H9 (cell line): Measurements from ENCODE around the gene GRID2. TPM values are rescaled to one million over a fixed set of nuclear protein-coding genes. Genes with fewer than 3 reads are reported as not detected.

Source experiments
- DNase-seq: peaks from one replicate; pipeline ENCODE4 v3.0.0-alpha.2; 2017
- H2AFZ ChIP-seq: one replicate; pipeline ENCODE4 v1.6.1; 2013; ENCODE audit warnings: mild to moderate bottlenecking, low read length, control low read depth, moderate library complexity
- H2AK5ac ChIP-seq: 2 replicates; pipeline ENCODE4 v1.6.1; 2013; ENCODE audit warnings: low read length, control low read depth, mixed read lengths; ENCODE audit not compliant: insufficient read length
- H2BK120ac ChIP-seq: one replicate; pipeline ENCODE4 v1.6.1; 2013; ENCODE audit warnings: low read depth, mild to moderate bottlenecking, low read length, control low read depth, inconsistent platforms; ENCODE audit not compliant: poor library complexity, severe bottlenecking
- H2BK12ac ChIP-seq: 2 replicates; pipeline ENCODE4 v1.6.1; 2013; ENCODE audit warnings: low read length, control low read depth, mixed read lengths, low read depth; ENCODE audit not compliant: insufficient read length
- H2BK15ac ChIP-seq: 2 replicates; pipeline ENCODE4 v1.6.1; 2013; ENCODE audit warnings: low read depth, low read length, control low read depth
- H2BK20ac ChIP-seq: one replicate; pipeline ENCODE4 v1.6.1; 2013; ENCODE audit warnings: low read depth, mild to moderate bottlenecking, low read length, control low read depth, inconsistent platforms; ENCODE audit not compliant: poor library complexity, severe bottlenecking
- H2BK5ac ChIP-seq: 2 replicates; pipeline ENCODE4 v1.6.1; 2013; ENCODE audit warnings: low read length, control low read depth, mixed read lengths; ENCODE audit not compliant: insufficient read length
- H3K14ac ChIP-seq: 2 replicates; pipeline ENCODE4 v1.6.1; 2013; ENCODE audit warnings: low read length, control low read depth; ENCODE audit not compliant: insufficient read depth
- H3K18ac ChIP-seq: 2 replicates; pipeline ENCODE4 v1.6.1; 2013; ENCODE audit warnings: low read depth, mild to moderate bottlenecking, mixed read lengths, low read length, control low read depth; ENCODE audit not compliant: insufficient read length
- H3K23ac ChIP-seq: 2 replicates; pipeline ENCODE4 v1.6.1; 2013; ENCODE audit warnings: low read length, control low read depth, mixed read lengths, low read depth; ENCODE audit not compliant: insufficient read length
- H3K23me2 ChIP-seq: 2 replicates; pipeline ENCODE4 v1.6.1; 2013; ENCODE audit warnings: low read depth, mild to moderate bottlenecking, mixed read lengths, low read length, control low read depth; ENCODE audit not compliant: insufficient read length, poor library complexity, severe bottlenecking
- H3K27ac ChIP-seq: 2 replicates; pipeline ENCODE4 v1.5.1; 2013; ENCODE audit warnings: low read length, control low read depth, mixed read lengths, low read depth; ENCODE audit not compliant: insufficient read length
- H3K27me3 ChIP-seq: 2 replicates; pipeline ENCODE4 v1.6.1; 2013; ENCODE audit warnings: low read length, control low read depth, inconsistent platforms; ENCODE audit not compliant: insufficient read depth
- H3K4ac ChIP-seq: 2 replicates; pipeline ENCODE4 v1.6.1; 2013; ENCODE audit warnings: low read depth, mild to moderate bottlenecking, control low read depth, inconsistent platforms, low read length, moderate library complexity
- H3K4me1 ChIP-seq: 2 replicates; pipeline ENCODE4 v1.6.1; 2013; ENCODE audit warnings: low read length, control low read depth, inconsistent platforms; ENCODE audit not compliant: insufficient read depth
- H3K4me2 ChIP-seq: 2 replicates; pipeline ENCODE4 v1.6.1; 2013; ENCODE audit warnings: low read length, control low read depth, mixed read lengths; ENCODE audit not compliant: insufficient read length, insufficient read depth
- H3K56ac ChIP-seq: 2 replicates; pipeline ENCODE4 v1.6.1; 2013; ENCODE audit warnings: low read depth, mild to moderate bottlenecking, mixed read lengths, low read length, control low read depth; ENCODE audit not compliant: insufficient read length
- H3K79me1 ChIP-seq: 2 replicates; pipeline ENCODE4 v1.6.1; 2013; ENCODE audit warnings: low read depth, mild to moderate bottlenecking, moderate library complexity, low read length, control low read depth, inconsistent platforms; ENCODE audit not compliant: insufficient read depth, poor library complexity, severe bottlenecking
- H3K79me2 ChIP-seq: 2 replicates; pipeline ENCODE4 v1.6.1; 2013; ENCODE audit warnings: low read length, control low read depth, inconsistent platforms; ENCODE audit not compliant: insufficient read depth
- H3K9ac ChIP-seq: 2 replicates; pipeline ENCODE4 v1.6.1; 2013; ENCODE audit warnings: low read length, control low read depth, mixed read lengths; ENCODE audit not compliant: insufficient read length; ENCODE audit errors: extremely low read depth
- H3K9me3 ChIP-seq: one replicate; pipeline ENCODE4 v1.6.1; 2013; ENCODE audit warnings: low read depth, low read length, inconsistent platforms; ENCODE audit not compliant: control insufficient read depth
- H3T11ph ChIP-seq: one replicate; pipeline ENCODE4 v1.6.1; 2013; ENCODE audit warnings: mild to moderate bottlenecking, low read length, control low read depth, inconsistent platforms
- H4K20me1 ChIP-seq: one replicate; pipeline ENCODE4 v1.6.1; 2013; ENCODE audit not compliant: control insufficient read depth, insufficient read length, insufficient read depth
- H4K5ac ChIP-seq: 2 replicates; pipeline ENCODE4 v1.6.1; 2013; ENCODE audit warnings: low read depth, mild to moderate bottlenecking, mixed read lengths, low read length, control low read depth; ENCODE audit not compliant: insufficient read length
- H4K8ac ChIP-seq: replicated peaks from 2 replicates; pipeline ENCODE4 v1.6.1; 2013; ENCODE audit warnings: low read length, control low read depth, mixed read lengths, low read depth; ENCODE audit not compliant: insufficient read length
- H4K91ac ChIP-seq: 2 replicates; pipeline ENCODE4 v1.6.1; 2013; ENCODE audit warnings: low read depth, mild to moderate bottlenecking, moderate library complexity, mixed read lengths, low read length, control low read depth; ENCODE audit not compliant: insufficient read length
- H3K27ac Mint-ChIP-seq, 3 experiments: 2 replicates in 2 of 3; 3 replicates in 1 of 3; pipeline ENCODE4 v1.8.0; 2020 to 2021; ENCODE audit warnings: mixed read lengths in 3 of 3, mild to moderate bottlenecking in 1 of 3, moderate library complexity in 1 of 3
- H3K27me3 Mint-ChIP-seq: 2 replicates; pipeline ENCODE4 v1.8.0; 2021; ENCODE audit warnings: low read depth, mild to moderate bottlenecking, moderate library complexity, mixed read lengths
- H3K36me3 Mint-ChIP-seq, 3 experiments: 2 replicates in 2 of 3; 3 replicates in 1 of 3; pipeline ENCODE4 v1.8.0; 2020 to 2021; ENCODE audit warnings: low read depth in 3 of 3, mixed read lengths in 3 of 3; ENCODE audit not compliant: insufficient read depth in 1 of 3
- H3K4me1 Mint-ChIP-seq, 2 experiments: 2 replicates each; pipeline ENCODE4 v1.8.0; 2020; ENCODE audit warnings: mixed read lengths in 2 of 2
- H3K4me3 Mint-ChIP-seq, 2 experiments: 2 replicates in 1 of 2; 3 replicates in 1 of 2; pipeline ENCODE4 v1.8.0; 2020 to 2021; ENCODE audit warnings: mild to moderate bottlenecking in 2 of 2, mixed read lengths in 2 of 2, moderate library complexity in 1 of 2
- H3K9me3 Mint-ChIP-seq, 2 experiments: 2 replicates in 1 of 2; 3 replicates in 1 of 2; pipeline ENCODE4 v1.8.0; 2020; ENCODE audit warnings: mild to moderate bottlenecking in 2 of 2, mixed read lengths in 2 of 2, moderate library complexity in 1 of 2
- CTCF ChIP-seq: fragments of 200-600 bp; sonication (generic); conservative IDR thresholded peaks from 3 replicates; pipeline ENCODE4 v1.8.0; 2021; ENCODE audit warnings: antibody characterized with exemption, mild to moderate bottlenecking
- WGBS: extraction: QIAGEN DNeasy Blood & Tissue Kit; methylation state at CpG from one replicate; pipeline ENCODE4 v1.1.7; 2013; ENCODE audit warnings: missing lambda C conversion rate, low lambda C conversion rate, mixed read lengths; ENCODE audit not compliant: insufficient read length; ENCODE audit errors: extremely low coverage; 5-methylcytosine and 5-hydroxymethylcytosine counted together
- total RNA-seq: library from RNA; stranded (reverse); gene quantifications from 2 replicates; pipeline ENCODE4 v1.2.1, GENCODE V29; 2021

GRID2 gene
- total RNA-seq, 1 experiment from 2014 or later, result 21.8 TPM

- Histone ChIP-seq H3K23me2 (no peaks in the 10 kb centered on the region), H3K27ac (no peak overlapping the region), H2BK12ac (no peak overlapping the region), H3K9me3 (no peaks in the 10 kb centered on the region), H3K56ac (no peak overlapping the region), H3K14ac (no peak overlapping the region), H3K27me3 (no peaks in the 10 kb centered on the region), H2AK5ac (no peak overlapping the region), H2BK5ac (no peak overlapping the region), H4K5ac (no peak overlapping the region), H3K79me1 (no peaks in the 10 kb centered on the region), H2BK120ac (no peak overlapping the region), H2BK15ac (no peak overlapping the region), H2AFZ (no peak overlapping the region), H3K4ac (no peak overlapping the region), H4K8ac (no peak overlapping the region), H3T11ph (no peak overlapping the region), H4K91ac (no peak overlapping the region), H3K4me2 (no peak overlapping the region), H3K9ac (no peak overlapping the region), H2BK20ac (no peak overlapping the region), H3K79me2 (no peaks in the 10 kb centered on the region), H3K18ac (no peak overlapping the region), H4K20me1 (no peaks in the 10 kb centered on the region), H3K4me1 (no peaks in the 10 kb centered on the region), H3K23ac (no peak overlapping the region)
- no peaks in the 10 kb centered on the region for H3K36me3 Mint-ChIP-seq
- H3K27me3 Mint-ChIP-seq, result no peaks in the 10 kb centered on the region
- TF ChIP-seq CTCF, result no peak
- no peak for DNase-seq
- no peak overlapping the region for H3K27ac Mint-ChIP-seq
- no CpG with 5 or more reads among the region's 3 CpGs for WGBS
- H3K4me3 Mint-ChIP-seq, result no peak overlapping the region
- peaks cover 7% of the 10 kb centered on the region in 2 experiments for H3K4me1 Mint-ChIP-seq
- no peaks in the 10 kb centered on the region for H3K9me3 Mint-ChIP-seq
Observed at GRCh38 chr4:93648258-93648657, 1344.5 kb downstream of the GRID2 start.
